ENCODE measurements around the gene ABCG5. TPM values are rescaled to one million over a fixed set of nuclear protein-coding genes. Genes with fewer than 3 reads are reported as not detected.

Gene ABCG5
- total and polyA plus RNA-seq, 2 experiments from 2014 or later, result 5.4 TPM

- no peak overlapping the region for H3K4me3 ChIP-seq
- H3K4me1 ChIP-seq (ENCODE audit: insufficient read depth), result no peaks in the 10 kb centered on the region
- no peaks in the 10 kb centered on the region for H4K20me1 ChIP-seq (ENCODE audit: insufficient read depth, poor library complexity, severe bottlenecking)
- TF ChIP-seq EZH2phosphoT487 (IDR thresholded peaks at IDR 0.05; ENCODE audit: low read depth, severe bottlenecking, unreplicated experiment) (no peak), EZH2 (IDR thresholded peaks at IDR 0.05; ENCODE audit: borderline replicate concordance) (no peak), CTCF (IDR thresholded peaks at IDR 0.05; ENCODE audit: poor library complexity) (no peak)
- no peaks in the 10 kb centered on the region for H3K79me2 ChIP-seq
- H3K27ac ChIP-seq, result no peak overlapping the region
- H3K9me2 ChIP-seq (replicated peaks; ENCODE audit: insufficient read depth), result no peaks in the 10 kb centered on the region
- H3K36me3 ChIP-seq (replicated peaks; ENCODE audit: insufficient read depth, low read depth), result no peaks in the 10 kb centered on the region
- H2AFZ ChIP-seq, result no peak overlapping the region
- DNase-seq (ENCODE audit: low spot score), result no peak
- H3K27me3 ChIP-seq, result no peaks in the 10 kb centered on the region
- H3K9me3 ChIP-seq (ENCODE audit: low read depth), result no peaks in the 10 kb centered on the region
- H3K4me2 ChIP-seq, result no peak overlapping the region
- 86% methylated on average over 5 of the region's 5 CpGs for WGBS (ENCODE audit: low lambda C conversion rate, missing lambda C conversion rate)
These were observed 7.6 kb upstream of the ABCG5 start for GRCh38 chr2:43846140-43846793.

GRCh38 chr2:43845181-43845580 is 6.5 kb upstream of the ABCG5 start:
- Histone ChIP-seq H3K36me3 (replicated peaks; ENCODE audit: insufficient read depth, low read depth) (no peaks in the 10 kb centered on the region), H4K20me1 (ENCODE audit: insufficient read depth, poor library complexity, severe bottlenecking) (no peaks in the 10 kb centered on the region), H3K4me3 (no peak overlapping the region), H3K9me3 (ENCODE audit: low read depth) (no peaks in the 10 kb centered on the region), H2AFZ (no peak overlapping the region), H3K79me2 (no peaks in the 10 kb centered on the region), H3K9me2 (replicated peaks; ENCODE audit: insufficient read depth) (no peaks in the 10 kb centered on the region), H3K4me1 (ENCODE audit: insufficient read depth) (no peaks in the 10 kb centered on the region), H3K27ac (no peak overlapping the region), H3K27me3 (no peaks in the 10 kb centered on the region), H3K4me2 (no peak overlapping the region)
- no peak for DNase-seq (ENCODE audit: low spot score)
- WGBS (ENCODE audit: low lambda C conversion rate, missing lambda C conversion rate), result 96% methylated on average over 1 of the region's 1 CpG
- TF ChIP-seq EZH2 (IDR thresholded peaks at IDR 0.05; ENCODE audit: borderline replicate concordance) (no peak), CTCF (IDR thresholded peaks at IDR 0.05; ENCODE audit: poor library complexity) (no peak), EZH2phosphoT487 (IDR thresholded peaks at IDR 0.05; ENCODE audit: low read depth, severe bottlenecking, unreplicated experiment) (no peak)

- Histone ChIP-seq H3K79me2 (no peaks in the 10 kb centered on the region), H3K4me1 (ENCODE audit: insufficient read depth) (no peaks in the 10 kb centered on the region), H3K27me3 (no peaks in the 10 kb centered on the region), H3K36me3 (replicated peaks; ENCODE audit: insufficient read depth, low read depth) (no peaks in the 10 kb centered on the region), H2AFZ (no peak overlapping the region), H3K4me2 (no peak overlapping the region), H3K27ac (no peak overlapping the region), H4K20me1 (ENCODE audit: insufficient read depth, poor library complexity, severe bottlenecking) (no peaks in the 10 kb centered on the region), H3K4me3 (no peak overlapping the region), H3K9me3 (ENCODE audit: low read depth) (no peaks in the 10 kb centered on the region), H3K9me2 (replicated peaks; ENCODE audit: insufficient read depth) (no peaks in the 10 kb centered on the region)
- 86% methylated on average over 9 of the region's 9 CpGs for WGBS (ENCODE audit: low lambda C conversion rate, missing lambda C conversion rate)
- no peak for TF ChIP-seq EZH2 (IDR thresholded peaks at IDR 0.05; ENCODE audit: borderline replicate concordance)
- TF ChIP-seq CTCF (IDR thresholded peaks at IDR 0.05; ENCODE audit: poor library complexity), result no peak
- no peak for TF ChIP-seq EZH2phosphoT487 (IDR thresholded peaks at IDR 0.05; ENCODE audit: low read depth, severe bottlenecking, unreplicated experiment)
- no peak for DNase-seq (ENCODE audit: low spot score)
These were observed 4.2 kb upstream of the ABCG5 start for GRCh38 chr2:43842866-43843226.
